ENCODE results near the gene CYCS.
"Not testable (repeated sequence)": the region's sequence is repeated elsewhere in the genome, so short reads cannot be mapped to it uniquely, and the experiment has no call there.

DNA sequence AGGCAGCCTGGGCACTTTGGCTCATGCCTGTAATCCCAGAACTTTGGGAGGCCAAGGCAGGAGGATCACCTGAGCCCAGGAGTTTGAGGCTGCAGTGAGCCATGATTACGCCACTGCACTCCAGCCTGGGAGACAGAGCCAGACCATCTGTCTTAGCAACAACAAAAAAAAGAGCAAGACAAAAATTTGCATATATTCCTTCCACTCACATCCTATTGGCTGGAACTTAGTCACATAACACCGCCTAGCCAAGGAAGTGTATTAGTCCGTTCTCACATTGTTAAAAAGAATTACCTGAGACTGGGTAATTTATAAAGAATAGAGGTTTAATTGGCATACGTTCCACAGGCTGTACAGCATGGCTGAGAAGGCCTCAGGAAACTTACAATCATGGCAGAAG, 43.0 kb downstream of the CYCS start:
- TF ChIP-seq, protein P1, sequence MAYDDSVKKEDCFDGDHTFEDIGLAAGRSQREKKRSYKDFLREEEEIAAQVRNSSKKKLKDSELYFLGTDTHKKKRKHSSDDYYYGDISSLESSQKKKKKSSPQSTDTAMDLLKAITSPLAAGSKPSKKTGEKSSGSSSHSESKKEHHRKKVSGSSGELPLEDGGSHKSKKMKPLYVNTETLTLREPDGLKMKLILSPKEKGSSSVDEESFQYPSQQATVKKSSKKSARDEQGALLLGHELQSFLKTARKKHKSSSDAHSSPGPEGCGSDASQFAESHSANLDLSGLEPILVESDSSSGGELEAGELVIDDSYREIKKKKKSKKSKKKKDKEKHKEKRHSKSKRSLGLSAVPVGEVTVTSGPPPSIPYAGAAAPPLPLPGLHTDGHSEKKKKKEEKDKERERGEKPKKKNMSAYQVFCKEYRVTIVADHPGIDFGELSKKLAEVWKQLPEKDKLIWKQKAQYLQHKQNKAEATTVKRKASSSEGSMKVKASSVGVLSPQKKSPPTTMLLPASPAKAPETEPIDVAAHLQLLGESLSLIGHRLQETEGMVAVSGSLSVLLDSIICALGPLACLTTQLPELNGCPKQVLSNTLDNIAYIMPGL (CRISPR knock-in tag; IDR thresholded peaks at IDR 0.05; ENCODE audit: borderline replicate concordance) = not testable (repeated sequence)
- TF ChIP-seq, protein P2, sequence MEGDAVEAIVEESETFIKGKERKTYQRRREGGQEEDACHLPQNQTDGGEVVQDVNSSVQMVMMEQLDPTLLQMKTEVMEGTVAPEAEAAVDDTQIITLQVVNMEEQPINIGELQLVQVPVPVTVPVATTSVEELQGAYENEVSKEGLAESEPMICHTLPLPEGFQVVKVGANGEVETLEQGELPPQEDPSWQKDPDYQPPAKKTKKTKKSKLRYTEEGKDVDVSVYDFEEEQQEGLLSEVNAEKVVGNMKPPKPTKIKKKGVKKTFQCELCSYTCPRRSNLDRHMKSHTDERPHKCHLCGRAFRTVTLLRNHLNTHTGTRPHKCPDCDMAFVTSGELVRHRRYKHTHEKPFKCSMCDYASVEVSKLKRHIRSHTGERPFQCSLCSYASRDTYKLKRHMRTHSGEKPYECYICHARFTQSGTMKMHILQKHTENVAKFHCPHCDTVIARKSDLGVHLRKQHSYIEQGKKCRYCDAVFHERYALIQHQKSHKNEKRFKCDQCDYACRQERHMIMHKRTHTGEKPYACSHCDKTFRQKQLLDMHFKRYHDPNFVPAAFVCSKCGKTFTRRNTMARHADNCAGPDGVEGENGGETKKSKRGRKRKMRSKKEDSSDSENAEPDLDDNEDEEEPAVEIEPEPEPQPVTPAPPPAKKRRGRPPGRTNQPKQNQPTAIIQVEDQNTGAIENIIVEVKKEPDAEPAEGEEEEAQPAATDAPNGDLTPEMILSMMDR (IDR thresholded peaks at IDR 0.05) = not testable (repeated sequence)

Data from A549 (cell line).